Mesenteric fat pad (tissue), 1 donor: ENCODE data around the gene LTA4H. TPM values are rescaled to one million over a fixed set of nuclear protein-coding genes. Genes with fewer than 3 reads are reported as not detected.

Source experiments
- DNase-seq: peaks from one replicate; pipeline ENCODE4 v3.0.0-alpha.2; 2020; ENCODE audit warnings: low spot score
- total RNA-seq: library from RNA; stranded (reverse); fragmentation: NEBNext Ultra II Directional; extraction: Animal tissue kit (Norgen Biotek cat#: 25700); gene quantifications from one replicate; pipeline ENCODE4 v1.2.1, GENCODE V29; 2021
- donor health status: DM: yes; HTN: yes; CAD: no.

Gene LTA4H
- total RNA-seq, 1 donor from 2014 or later: 47.0 TPM

DNA sequence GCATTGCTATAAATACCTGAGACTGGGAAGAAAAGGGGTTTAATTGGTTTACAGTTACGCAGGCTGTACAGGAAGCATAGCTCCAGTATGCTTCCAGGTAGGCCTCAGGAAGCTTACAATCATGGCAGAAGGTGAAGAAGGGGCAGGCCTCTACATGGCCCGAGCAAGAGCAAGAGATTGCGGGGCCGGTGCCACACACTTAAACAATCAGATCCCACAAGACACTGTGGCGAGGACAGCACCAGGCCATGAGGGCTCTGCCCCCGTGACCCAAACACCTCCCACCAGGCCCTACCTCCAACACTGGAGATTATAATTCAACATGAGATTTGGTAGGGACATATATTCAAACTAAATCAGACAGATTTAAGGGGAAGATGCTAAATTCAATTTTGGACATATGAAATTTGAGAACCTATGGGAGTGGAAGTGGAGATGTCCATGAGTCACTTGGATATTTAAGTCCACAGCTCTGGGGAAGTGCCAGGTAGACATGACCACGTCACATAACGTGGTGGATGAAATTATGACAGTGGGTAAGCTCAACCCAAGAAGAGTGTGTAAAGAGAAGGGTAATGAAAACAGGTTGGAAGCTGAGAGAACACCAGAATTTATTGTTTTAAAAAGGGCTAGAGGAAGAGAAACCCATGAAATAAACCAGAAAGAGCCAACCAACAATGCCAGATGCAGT lies 1.5 kb upstream of the LTA4H start:
- no peak for DNase-seq

GRCh38 chr12:96034621-96035282 lies 635 bp downstream of the LTA4H start:
- DNase-seq: no peak

GRCh38 chr12:96033549-96034389 lies 1.6 kb downstream of the LTA4H start:
- no peak for DNase-seq

- no peak for DNase-seq
These were observed 5.6 kb downstream of the LTA4H start for GRCh38 chr12:96029826-96030225.

DNA sequence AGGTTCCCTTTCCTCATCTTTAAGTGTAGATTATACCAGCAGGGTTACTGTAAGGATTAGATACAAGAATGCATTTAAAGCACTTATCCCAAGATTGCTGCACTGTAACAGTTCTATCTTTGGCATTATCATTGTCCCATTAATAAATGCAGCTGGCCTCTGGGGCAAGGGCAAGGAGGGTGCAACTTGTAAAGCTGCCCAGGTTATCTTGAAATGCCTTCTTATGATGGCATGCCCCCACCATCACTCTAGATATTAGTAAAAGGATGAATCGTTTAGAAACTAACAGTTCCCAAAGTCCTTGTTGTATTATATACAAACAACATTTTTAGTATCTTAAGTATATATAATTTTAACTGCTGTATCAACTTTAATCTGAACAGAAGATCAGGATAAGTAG lies 6.8 kb downstream of the LTA4H start:
- no peak for DNase-seq

DNA sequence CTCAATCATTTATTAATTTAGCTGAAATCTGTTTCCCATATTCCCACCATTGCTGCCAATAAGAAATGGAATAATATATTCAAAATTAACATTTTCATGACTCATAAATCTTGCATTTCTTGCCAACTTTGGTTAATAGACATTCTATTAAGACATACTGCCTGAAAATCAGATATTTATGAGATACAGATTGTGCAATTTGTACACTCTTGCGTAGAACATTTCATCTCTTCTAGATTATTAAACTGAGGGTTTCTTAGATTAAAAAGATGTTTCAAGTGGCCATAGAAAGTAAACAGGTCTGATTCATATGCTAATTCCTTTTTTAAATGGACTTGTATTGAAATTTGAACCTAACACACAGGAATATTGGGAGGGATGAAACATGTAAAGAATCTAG lies 9.1 kb downstream of the LTA4H start:
- no peak for DNase-seq

GRCh38 chr12:96025518-96025917 lies 9.9 kb downstream of the LTA4H start:
- DNase-seq: no peak

- no peak for DNase-seq
These were observed 14.9 kb downstream of the LTA4H start for GRCh38 chr12:96020314-96021003.

- DNase-seq: no peak
These were observed 19.7 kb downstream of the LTA4H start for GRCh38 chr12:96015672-96016071.

GRCh38 chr12:96014943-96015599 lies 20.3 kb downstream of the LTA4H start:
- no peak for DNase-seq

- no peak for DNase-seq
These were observed 27.7 kb downstream of the LTA4H start for GRCh38 chr12:96007729-96008128.

DNA sequence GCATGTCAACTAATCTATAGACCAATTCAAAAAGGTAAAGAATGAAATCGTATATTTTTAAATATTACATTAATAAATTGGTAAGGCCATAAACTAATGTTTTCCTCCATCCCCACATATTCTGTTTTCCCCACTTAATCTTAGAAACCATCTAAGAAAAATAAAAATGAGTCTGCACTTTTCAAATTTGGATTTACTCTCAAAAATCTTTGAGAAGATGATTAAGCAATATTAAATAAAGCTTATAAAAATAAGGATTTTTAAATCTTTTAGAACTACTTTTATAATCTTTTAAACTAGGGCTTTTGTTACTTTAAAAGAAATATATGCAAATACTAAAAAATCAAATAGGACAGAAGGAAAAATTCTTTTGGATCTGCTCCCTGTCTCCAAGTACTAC lies 28.7 kb downstream of the LTA4H start:
- DNase-seq: no peak

DNA sequence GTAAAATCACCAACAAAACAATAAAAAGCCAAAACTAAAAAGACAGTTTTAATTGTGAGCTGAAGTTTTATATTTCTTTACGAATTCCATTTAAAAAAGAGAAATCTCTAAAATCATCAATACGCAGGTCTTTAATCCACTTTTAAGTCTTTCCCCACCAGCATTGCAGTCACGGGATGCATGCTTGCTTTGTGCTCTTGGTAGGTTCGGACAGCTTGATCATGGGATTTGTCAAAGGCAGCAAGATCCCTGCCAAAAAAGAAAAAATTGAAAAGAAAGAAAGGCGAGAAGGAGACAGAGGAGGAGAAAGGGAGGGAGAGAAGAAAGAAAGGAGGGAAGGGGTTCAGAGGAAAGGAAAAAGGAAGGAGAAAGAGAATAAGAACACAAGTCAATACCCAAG lies 34.5 kb downstream of the LTA4H start:
- DNase-seq: no peak

DNA sequence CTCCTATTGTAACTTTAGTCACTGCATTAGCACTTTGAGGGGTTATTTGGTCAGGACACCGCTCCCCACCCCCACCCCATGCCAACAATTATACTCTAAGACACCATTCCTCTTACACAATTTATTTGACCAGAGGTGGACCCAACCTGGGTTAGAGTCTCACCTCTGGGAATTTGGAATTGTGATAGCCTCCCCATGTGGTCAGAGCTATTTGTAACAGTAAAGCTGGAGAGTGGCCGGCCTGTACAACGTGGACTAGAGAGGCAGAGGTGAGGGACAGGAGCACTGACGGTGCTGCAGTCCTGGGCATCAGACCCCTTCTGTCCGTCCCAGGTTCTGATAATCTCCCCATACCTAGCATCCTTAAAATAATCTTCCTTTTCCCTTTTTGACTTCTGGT lies 35.9 kb downstream of the LTA4H start:
- no peak for DNase-seq

GRCh38 chr12:95998611-95999286 lies 36.6 kb downstream of the LTA4H start:
- DNase-seq: no peak

- no peak for DNase-seq
These were observed 37.4 kb downstream of the LTA4H start for GRCh38 chr12:95997911-95998510.

GRCh38 chr12:95997276-95997675 lies 38.1 kb downstream of the LTA4H start:
- DNase-seq: no peak

- DNase-seq: no peak
These were observed 39.2 kb downstream of the LTA4H start, which contains the start of gene HAL for GRCh38 chr12:95996034-95996658. HAL (minus strand) TSS chr12:95996344; CDS start chr12:95995910, 434 bp downstream.

DNA sequence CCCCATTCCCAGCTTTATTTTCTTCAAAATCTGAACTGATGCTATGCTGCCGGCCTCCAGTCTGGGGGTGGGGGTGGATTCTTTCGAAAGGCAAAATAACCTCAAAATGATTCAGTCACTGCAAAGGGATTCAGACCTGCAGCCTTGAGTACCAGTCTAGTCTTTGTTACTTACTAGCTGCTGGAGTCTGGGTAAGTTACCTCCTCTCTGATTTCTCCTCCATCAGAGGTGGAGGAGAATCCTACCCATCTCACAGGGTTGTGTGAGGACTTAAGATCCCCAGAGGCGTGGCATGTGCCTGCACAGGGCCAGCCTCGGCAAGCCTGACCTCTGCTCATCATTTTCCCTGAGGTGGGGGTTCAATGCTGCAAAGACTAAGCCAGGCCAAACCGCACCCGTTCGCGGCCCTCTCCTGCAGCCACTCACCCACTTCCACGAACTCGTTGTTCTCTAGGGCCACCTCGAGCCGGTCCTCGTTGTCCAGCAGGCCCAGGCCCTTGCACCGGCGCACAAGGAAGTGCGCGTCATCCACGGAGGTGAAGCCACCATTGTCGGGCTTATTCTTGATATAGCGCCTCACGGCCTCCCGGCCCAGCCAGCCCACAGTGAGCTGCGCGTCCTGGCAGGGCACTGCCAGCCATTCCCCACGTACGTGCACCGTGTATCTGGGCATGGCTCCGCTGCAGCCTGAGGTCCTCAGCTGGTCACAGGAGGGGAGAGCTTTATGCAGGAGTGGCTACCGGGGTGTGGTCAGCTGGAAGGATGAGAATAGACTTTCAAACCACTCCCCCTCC lies 40.0 kb downstream of the LTA4H start:
- DNase-seq: no peak
